Endothelial cell (in vitro differentiated cells): ENCODE measurements around the gene DISC1. TPM values are rescaled to one million over a fixed set of nuclear protein-coding genes. Genes with fewer than 3 reads are reported as not detected.
A peak's percentile ranks its signal among the peaks of the same experiment; 100 is the strongest.

Experiments
- DNase-seq: peaks from one replicate; pipeline ENCODE4 v3.0.0; 2021; ENCODE audit warnings: low spot score
- H3K27ac Mint-ChIP-seq: one replicate; pipeline ENCODE4 v1.8.0; 2021; ENCODE audit warnings: mixed read lengths, inconsistent platforms; ENCODE audit not compliant: unreplicated experiment
- H3K27me3 Mint-ChIP-seq: one replicate; pipeline ENCODE4 v1.8.0; 2021; ENCODE audit warnings: mild to moderate bottlenecking, moderate library complexity, mixed read lengths, inconsistent platforms; ENCODE audit not compliant: unreplicated experiment
- H3K36me3 Mint-ChIP-seq: one replicate; pipeline ENCODE4 v1.8.0; 2021; ENCODE audit warnings: mild to moderate bottlenecking, low read depth, mixed read lengths, inconsistent platforms; ENCODE audit not compliant: unreplicated experiment
- H3K4me1 Mint-ChIP-seq: one replicate; pipeline ENCODE4 v1.8.0; 2021; ENCODE audit warnings: mild to moderate bottlenecking, mixed read lengths, inconsistent platforms; ENCODE audit not compliant: unreplicated experiment
- H3K4me3 Mint-ChIP-seq: one replicate; pipeline ENCODE4 v1.8.0; 2021; ENCODE audit warnings: mild to moderate bottlenecking, mixed read lengths, inconsistent platforms; ENCODE audit not compliant: unreplicated experiment
- H3K9me3 Mint-ChIP-seq: one replicate; pipeline ENCODE4 v1.8.0; 2021; ENCODE audit warnings: mixed read lengths, inconsistent platforms; ENCODE audit not compliant: unreplicated experiment
- CTCF ChIP-seq: fragments of 200-600 bp; sonication (generic); IDR thresholded peaks from one replicate; pipeline ENCODE4 v1.5.0; 2021; ENCODE audit warnings: antibody characterized with exemption; ENCODE audit not compliant: unreplicated experiment
- total RNA-seq: library from RNA; stranded (reverse); fragmentation: NEBNext Ultra II Directional; extraction: Animal tissue kit (Norgen Biotek cat#: 25700); gene quantifications from one replicate; pipeline ENCODE4 v1.2.1, GENCODE V29; 2021; ENCODE audit not compliant: unreplicated experiment

DISC1 gene
- total RNA-seq, 1 donor from 2014 or later, result 82.5 TPM

GRCh38 chr1:231919886-231920285 is 293.3 kb downstream of the DISC1 start:
- Mint-ChIP-seq H3K4me3 (no peak overlapping the region), H3K27me3 (no peaks in the 10 kb centered on the region), H3K27ac (peak overlapping the region; percentile 89), H3K36me3 (peaks cover 13% of the 10 kb centered on the region), H3K9me3 (no peaks in the 10 kb centered on the region), H3K4me1 (peaks cover 66% of the 10 kb centered on the region)
- no peak for DNase-seq
- no peak for TF ChIP-seq CTCF

- H3K4me1 Mint-ChIP-seq, result peaks cover 62% of the 10 kb centered on the region
- no peak overlapping the region for H3K4me3 Mint-ChIP-seq
- peaks cover 16% of the 10 kb centered on the region for H3K36me3 Mint-ChIP-seq
- DNase-seq, result no peak
- peak overlapping the region; percentile 24 for H3K27ac Mint-ChIP-seq
- no peaks in the 10 kb centered on the region for H3K27me3 Mint-ChIP-seq
- no peak for TF ChIP-seq CTCF
- H3K9me3 Mint-ChIP-seq, result no peaks in the 10 kb centered on the region
Measured at GRCh38 chr1:231921646-231922345, 295.2 kb downstream of the DISC1 start.

- Mint-ChIP-seq H3K27ac (no peak overlapping the region), H3K27me3 (no peaks in the 10 kb centered on the region), H3K9me3 (no peaks in the 10 kb centered on the region), H3K36me3 (peaks cover 16% of the 10 kb centered on the region), H3K4me3 (no peak overlapping the region), H3K4me1 (peaks cover 57% of the 10 kb centered on the region)
- DNase-seq, result no peak
- TF ChIP-seq CTCF, result no peak
Measured at GRCh38 chr1:231923491-231924041, 297.0 kb downstream of the DISC1 start.

GRCh38 chr1:231924180-231924579 is 297.6 kb downstream of the DISC1 start:
- peak overlapping the region; percentile 43 for H3K4me3 Mint-ChIP-seq
- H3K9me3 Mint-ChIP-seq, result no peaks in the 10 kb centered on the region
- no peak for TF ChIP-seq CTCF
- H3K4me1 Mint-ChIP-seq, result peaks cover 57% of the 10 kb centered on the region
- no peak for DNase-seq
- peaks cover 16% of the 10 kb centered on the region for H3K36me3 Mint-ChIP-seq
- peak overlapping the region; percentile 3 for H3K27ac Mint-ChIP-seq
- H3K27me3 Mint-ChIP-seq, result no peaks in the 10 kb centered on the region

GRCh38 chr1:231925864-231926263 is 299.3 kb downstream of the DISC1 start:
- H3K27me3 Mint-ChIP-seq, result peaks cover 1% of the 10 kb centered on the region
- H3K4me3 Mint-ChIP-seq, result no peak overlapping the region
- no peaks in the 10 kb centered on the region for H3K9me3 Mint-ChIP-seq
- no peak for DNase-seq
- peaks cover 16% of the 10 kb centered on the region for H3K36me3 Mint-ChIP-seq
- peaks cover 60% of the 10 kb centered on the region for H3K4me1 Mint-ChIP-seq
- H3K27ac Mint-ChIP-seq, result no peak overlapping the region
- TF ChIP-seq CTCF, result no peak
